GM19023 (cell line): ENCODE results near the gene TUBG2.
"Not testable (repeated sequence)": the region's sequence is repeated elsewhere in the genome, so short reads cannot be mapped to it uniquely, and the experiment has no call there.

Experiments
- ATAC-seq: cut with Tn5 transposase; IDR thresholded peaks from one replicate; pipeline ENCODE4 v1.9.1; 2021; ENCODE audit warnings: mild to moderate bottlenecking, moderate library complexity; ENCODE audit not compliant: unreplicated experiment

The TUBG2 gene

DNA sequence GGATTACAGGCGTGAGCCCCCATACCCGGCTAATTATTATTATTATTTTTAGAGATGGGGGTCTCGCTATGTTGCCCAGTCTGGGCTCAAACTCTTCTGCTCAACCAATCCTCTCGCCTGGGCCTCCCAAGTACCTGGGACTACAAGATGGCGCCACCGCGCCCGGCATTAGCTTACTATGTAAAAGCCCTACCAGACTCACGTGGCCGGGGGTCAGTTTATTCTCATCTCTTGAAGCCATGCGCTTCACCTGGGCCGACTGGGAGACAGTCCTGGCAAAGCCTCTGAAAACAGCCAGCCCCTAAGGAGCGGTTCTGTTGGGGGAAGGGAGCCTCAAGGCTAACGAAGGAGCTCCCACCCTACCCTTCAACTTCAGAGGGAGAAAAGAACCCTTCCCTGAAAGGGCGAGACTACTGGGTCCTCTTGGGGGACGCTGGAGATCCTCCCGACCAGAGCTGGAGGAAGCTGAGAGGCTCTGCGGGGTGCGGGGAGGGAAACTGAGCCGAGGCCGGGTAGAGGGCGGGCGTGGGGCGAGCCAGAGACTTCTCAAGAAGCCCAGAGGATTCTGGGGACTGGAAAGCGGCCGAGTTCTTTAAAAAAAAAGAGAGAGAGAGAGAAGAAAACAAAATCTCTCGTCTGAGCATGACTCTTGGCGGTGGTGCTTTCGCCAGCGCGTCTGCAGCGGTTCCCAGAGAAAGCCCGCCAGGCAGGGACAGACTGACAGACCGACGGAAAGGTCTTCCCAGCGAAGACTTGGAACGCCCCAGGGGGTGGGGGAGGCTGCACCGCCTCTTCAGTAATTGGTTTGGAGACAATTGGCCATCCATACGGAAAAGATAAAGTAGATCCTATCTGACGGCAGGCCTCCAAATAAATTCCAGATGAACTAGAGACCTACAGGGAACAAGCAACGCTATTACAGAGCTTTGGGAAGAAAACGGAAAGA is 5.6 kb upstream of the TUBG2 start:
- no peak for ATAC-seq

DNA sequence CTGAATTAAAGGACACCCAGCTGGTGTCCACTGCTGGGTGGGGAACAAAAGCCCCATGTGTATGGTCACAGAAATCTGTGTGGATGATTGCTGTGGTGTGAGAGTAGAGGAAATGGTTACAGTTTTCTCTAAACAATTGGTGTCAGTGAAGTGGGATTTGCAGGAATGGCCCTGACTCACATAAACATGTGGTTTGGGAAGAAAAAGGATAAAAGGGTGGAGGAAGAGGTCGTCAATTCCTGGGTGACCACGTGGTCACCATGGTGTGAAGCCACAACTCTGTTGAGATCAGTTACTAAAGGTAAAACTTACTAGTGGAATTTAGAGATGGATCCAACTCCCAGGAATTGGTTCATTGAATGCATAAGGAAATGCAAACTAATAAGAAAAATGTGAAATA is 3.6 kb upstream of the TUBG2 start:
- ATAC-seq = no peak

DNA sequence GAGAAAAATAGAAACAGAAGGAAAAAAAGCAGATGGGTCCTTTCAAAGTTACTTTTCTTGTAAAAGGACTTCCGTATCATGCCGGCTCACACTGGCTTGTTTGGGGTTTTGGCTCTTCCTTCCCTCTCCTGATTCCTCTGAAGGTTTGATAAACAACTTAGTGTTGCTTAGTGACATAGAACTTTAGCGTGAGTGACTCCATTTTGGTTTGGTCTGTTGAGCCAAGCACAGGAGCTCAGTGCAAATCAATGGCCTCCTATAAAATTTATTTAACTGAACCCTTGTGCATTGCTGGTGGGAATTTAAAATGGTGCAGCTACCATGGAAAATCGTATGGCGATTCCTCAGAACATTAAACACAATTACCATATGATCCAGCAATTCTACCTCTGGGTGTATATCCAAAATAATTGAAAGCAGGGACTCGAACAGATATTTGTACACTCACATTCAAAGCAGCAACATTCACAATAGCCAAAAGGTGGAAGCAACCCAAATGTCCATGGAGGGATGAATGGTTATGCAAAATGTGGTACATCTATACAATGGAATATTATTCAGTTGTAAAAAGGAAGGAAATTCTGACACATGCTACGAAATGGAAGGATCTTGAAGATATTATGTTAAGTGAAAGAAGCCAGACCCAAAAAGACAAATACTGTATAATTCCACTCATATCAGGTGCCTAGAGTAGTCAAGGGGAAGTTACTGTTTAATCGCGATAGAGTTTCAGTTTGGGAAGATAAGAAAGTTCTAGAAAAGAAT is 1.1 kb upstream of the TUBG2 start:
- ATAC-seq = no peak

DNA sequence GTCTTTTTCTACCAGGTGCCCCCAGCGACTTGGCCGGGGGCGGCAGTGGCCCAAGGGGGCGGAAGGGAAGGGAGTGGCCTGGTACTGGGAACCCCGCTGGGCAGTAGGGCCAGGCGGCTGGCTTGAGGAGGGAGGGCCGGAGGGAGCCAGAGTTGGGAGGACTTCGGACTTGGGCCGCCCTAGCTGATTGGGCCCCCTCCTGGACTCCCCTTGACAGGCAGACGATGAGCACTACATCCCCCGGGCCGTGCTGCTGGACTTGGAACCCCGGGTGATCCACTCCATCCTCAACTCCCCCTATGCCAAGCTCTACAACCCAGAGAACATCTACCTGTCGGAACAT is 819 bp downstream of the TUBG2 start:
- ATAC-seq = not testable (repeated sequence)

DNA sequence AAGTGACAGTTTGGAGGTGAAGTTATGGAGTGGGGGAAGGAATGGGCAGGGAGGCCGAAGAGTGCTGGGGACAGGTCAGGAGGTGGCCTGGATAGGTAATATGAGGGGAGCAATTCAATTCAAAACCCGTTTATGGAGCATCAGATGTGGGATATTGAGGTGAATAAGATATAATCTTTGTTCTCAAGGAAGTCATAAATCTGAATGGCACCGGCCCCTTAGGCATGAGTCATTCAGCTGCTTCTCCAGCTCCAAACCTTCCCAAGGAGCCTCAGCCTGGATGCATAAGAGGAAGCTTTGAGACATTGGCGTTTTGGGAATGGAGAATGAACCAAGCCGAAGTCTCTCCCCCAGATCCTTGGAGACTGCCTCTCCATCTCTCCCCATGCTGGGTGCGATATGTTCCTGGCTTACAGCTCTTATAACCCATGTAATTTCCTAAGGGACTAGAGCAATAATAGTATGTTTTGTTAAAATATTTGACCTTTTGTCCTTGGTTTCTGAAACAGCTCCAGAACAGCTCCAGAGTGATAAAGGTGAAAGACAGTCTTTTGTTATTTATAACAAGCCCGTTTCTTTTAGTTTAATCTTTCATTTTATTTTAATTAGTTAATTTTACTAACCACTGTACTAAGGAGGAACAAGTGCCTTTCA is 1.7 kb downstream of the TUBG2 start:
- ATAC-seq = no peak

DNA sequence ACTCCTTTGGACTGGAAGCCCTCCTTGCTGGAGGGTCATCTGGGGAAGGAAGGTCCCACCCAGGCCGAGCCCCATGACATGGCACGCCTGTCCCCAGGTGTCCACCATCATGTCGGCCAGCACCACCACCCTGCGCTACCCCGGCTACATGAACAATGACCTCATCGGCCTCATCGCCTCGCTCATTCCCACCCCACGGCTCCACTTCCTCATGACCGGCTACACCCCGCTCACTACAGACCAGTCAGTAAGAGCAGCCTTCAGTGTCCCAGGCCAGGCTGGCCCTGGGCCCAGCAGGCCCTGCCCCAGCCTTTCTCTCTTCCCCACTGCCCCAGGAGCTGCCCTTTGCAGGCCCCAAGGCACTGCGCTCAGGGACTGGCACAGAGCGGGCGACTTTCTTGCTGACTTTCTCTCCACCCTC is 6.5 kb downstream of the TUBG2 start:
- no peak for ATAC-seq

DNA sequence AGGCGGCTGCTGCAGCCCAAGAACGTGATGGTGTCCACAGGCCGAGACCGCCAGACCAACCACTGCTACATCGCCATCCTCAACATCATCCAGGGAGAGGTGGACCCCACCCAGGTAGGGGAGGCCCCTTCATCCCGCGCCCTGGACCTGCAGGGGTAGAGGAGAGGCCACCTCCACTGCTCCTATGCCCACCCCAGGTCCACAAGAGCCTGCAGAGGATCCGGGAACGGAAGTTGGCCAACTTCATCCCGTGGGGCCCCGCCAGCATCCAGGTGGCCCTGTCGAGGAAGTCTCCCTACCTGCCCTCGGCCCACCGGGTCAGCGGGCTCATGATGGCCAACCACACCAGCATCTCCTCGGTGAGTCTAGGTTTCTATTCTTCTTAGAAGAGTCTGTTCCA is 7.0 kb downstream of the TUBG2 start:
- not testable (repeated sequence) for ATAC-seq

DNA sequence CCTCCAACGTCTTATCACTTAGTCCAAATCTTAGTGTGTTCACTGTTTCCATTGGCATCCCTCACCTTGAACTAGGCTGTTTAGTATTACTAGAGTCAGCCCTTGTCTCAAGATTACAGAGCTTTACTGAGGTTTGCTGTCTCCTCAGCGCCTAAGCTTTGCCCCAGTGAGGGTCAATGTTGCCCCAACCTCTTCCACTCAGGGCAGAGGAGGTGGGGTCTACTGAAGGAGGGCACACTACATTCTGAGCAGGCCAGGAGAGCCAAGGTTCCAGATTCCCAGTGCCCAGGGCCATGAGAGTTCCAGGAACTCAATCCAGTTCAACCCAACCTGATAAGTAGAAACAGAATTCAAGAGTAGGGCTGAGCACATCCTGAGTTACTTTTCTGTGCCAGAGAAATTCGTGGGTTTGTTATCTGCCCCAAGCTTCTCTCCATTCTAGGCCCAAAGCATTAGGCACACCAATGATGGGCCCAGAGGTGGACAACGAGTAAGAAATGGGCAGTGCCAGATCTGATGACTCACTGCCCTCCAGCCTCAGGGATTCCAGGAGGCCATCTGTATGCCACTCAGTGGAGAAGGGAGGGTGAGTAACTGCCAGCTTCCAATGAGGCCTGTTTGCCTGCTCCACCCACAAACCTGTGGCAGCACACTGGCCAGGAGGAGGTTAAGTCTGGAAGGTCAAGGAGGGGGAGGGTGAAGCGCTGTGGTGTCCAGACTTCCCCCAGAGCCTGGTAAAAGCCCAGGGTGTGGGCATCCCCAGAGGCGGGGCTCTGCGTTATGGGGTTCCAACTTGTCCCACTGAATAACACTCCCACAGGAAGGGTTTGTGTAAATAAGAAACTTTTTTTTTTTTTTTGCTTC is 8.2 kb downstream of the TUBG2 start:
- no peak for ATAC-seq

DNA sequence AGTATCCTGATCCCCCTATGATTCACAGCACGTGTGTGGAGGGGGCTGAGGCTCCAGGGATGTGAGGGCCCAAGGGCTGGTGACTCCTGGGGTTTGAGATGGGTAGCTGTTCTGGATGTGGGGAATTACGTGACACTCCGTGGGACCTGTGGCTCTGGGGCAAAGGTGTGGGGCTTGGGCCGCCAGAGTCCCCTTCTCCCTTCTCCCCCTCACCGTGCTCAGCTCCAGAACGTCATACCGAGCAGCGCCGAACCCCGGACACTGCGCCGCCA is 10.6 kb downstream of the TUBG2 start:
- ATAC-seq = no peak

DNA sequence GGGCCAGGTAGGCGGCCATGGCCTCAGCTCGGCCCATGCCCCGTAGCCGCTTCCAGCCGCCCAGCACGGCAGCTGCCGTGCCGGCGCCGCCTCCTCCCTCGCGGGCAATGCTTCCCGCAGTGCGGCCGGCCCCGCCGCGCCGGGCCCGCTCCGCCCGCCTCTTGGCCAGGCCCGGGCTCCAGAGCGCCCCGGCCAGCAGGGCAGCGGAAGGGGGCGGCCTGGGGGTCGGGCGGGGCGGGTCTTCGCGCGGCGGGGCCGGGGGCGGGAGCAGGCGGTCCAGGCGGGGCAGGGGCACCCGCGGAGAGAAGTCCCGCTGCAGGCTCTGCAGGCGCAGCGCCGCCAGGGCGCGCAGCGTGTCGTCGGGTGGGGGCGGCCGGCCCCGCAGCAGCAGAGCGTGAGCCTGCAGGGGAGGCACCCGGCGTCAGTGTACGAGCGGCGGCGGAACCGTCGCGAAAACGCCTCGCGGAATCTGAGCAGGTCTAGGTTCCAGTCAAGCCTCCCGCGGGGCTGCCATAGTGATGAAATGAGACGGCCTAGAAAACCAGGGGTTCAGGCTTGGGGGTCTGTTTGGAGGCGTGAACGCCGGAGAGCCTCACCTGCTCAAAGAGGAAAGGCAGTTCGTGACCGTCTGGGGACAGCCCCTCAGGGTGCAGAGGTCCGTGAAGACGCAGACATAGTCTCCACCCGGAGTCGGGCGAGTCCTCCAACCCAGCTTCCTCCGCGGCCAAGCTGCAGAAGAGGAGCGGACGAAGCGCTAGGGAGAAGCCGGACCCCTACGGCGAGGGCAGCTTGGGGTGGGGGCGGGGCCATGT is 11.1 kb downstream of the TUBG2 start:
- ATAC-seq = no peak

DNA sequence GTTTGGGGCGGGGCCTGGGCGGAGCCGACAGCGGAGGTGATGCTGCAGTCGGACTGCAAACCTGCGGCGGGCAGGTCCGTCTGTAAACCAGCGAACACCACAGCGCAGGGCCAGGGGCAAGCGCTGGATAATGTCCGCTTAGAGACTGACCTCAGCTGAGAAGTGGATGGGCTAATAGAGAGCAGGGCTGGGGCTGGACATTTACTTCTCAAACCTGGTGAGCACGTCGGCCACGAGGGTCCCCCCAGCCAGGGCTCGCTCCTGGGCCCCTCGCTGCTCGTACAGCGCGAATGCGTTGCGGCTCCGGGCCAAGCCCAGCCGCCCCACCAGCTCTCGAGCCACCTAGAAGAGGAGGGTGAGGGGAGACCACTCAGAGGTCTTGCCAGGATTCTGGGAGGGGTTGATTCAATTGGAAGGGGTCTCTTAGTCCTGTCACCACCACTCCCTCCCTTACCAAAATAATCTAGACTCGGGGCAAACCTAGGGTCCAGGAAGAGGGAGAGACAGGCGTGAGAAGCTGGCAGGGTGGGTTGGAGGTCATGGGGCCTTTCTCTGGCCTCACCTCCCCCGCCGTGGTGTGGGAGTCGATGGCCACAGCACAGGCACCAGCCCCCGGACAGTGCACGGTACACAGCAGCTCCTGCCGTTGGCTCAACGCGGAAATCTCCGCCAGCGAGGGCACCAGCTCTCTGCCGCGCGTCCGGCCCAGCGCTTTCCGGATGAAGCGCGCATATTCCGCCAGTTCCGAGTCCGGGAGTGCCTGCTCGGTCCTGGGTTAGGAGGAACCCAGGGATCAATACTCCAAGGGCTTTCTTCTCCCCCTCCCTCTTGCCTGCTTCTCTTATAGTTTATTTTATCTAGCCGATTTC is 11.9 kb downstream of the TUBG2 start:
- no peak for ATAC-seq

DNA sequence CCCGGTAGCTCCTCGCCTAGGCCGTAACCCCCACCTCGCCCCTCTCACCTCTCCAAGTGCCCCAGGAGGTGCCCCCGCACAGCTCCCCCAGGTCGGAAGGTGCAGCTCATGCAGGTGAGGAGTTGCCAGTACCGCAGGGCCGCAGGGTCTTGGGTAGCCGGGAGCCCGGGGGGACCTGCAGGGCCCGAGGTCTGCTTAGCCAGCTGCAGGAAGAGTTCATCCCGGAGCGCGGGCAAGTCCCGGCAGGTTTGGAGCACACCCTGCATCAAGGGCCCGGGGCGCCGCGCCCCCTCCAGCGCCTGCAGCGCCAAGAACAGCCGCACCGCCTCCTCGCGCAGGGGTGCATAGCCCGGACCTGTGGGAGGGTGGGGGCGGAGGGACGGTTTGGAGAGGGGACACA is 13.0 kb downstream of the TUBG2 start:
- ATAC-seq = no peak

DNA sequence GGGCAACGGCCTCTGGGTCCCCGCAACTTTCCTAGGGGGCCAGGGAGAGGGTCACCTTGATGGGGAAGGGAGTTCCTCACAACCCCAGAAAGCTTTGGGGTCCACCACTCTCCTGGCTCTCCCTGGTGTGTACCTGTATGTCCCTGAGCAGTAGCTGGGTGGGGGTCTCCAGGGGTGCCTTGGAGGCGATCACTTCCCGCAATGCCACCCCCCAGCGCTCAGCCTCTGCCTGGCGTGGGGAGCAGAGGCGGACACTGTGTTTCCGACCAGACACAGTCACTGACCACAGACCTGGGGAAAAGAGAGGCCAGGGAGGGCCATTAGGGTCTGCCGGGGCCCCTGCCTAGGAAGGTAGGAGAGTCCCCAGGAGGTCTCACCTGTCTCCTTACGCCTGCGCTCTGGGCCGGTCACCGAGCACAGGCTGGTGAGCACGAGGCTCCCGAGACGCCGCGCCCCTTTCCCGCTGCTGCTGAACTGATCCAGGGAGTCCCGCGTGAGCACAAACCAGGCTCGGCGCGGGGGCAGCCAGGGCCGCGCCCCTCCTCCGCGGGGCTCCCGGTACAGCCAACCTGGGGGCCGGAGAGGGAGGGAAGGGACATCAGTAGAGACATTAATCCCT is 14.3 kb downstream of the TUBG2 start:
- no peak for ATAC-seq

DNA sequence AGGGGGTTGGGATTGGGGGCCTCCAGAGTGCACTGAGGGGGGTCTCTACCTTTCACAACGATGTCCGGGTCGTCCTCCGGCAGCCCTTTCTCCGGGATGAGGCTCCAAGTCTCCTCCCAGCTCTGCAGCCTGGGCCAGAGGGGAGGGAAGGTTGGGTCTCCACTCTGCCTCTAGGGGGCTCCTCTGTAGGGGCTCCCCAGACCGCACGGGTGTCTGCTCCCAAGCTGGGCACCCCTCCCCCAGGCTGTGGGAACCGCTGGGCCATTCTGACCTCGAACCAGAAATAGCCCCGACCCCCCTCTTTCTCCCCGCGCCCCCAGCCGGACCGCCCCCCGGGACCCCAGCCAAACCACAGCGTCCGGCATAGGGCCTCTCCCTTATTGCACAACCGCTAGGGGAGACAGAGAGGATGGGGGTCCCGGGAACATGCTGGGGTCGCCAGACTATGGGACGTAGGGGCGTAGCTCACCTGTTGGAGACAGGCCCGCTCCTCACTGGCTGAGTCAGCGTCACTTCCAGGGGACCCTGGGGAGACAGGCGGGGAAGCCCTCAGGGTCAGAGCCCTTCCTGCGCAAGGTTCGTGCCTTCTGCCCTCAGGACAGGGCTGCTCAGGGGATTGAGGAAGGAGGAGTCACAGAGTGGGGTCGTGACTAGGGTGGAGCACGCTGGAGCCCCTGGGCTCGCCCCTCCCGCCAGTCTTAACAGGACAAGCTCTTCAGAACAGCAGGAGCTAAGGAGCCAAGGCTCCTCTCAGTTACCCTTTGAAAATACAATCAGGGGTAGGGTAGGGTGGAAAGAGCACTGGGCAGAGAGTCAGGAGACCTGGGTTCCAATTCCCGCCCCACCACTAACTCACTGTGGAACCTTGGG is 15.0 kb downstream of the TUBG2 start:
- no peak for ATAC-seq

DNA sequence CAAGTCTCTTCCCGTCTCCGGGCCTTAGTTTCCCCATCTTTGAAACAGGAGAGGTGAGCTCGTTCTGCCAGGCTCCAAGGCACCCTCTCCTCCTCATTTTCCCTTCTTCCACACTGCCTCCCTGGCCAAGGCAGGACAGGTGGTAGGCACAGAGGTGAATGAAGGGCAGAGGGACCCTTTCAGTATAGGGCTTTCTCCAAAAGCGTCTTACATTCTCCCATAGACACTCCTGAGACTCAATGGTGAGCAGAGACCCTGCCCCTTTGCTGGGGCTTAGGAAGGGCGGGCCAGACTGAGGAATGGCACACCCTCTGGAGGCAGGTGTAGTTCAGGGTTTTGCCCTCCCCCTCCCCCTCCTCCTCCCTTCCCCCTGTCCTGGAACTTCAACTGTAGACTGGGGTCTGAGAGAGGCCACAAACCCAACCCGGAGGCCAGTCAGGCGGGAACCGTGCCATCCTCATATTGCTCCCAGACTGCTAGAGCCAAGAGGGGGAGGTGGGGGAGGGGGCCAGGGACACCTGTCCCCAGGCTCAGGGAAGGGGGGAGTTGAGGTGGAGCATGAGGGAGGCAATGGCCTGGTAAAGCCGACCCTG is 15.8 kb downstream of the TUBG2 start:
- no peak for ATAC-seq

DNA sequence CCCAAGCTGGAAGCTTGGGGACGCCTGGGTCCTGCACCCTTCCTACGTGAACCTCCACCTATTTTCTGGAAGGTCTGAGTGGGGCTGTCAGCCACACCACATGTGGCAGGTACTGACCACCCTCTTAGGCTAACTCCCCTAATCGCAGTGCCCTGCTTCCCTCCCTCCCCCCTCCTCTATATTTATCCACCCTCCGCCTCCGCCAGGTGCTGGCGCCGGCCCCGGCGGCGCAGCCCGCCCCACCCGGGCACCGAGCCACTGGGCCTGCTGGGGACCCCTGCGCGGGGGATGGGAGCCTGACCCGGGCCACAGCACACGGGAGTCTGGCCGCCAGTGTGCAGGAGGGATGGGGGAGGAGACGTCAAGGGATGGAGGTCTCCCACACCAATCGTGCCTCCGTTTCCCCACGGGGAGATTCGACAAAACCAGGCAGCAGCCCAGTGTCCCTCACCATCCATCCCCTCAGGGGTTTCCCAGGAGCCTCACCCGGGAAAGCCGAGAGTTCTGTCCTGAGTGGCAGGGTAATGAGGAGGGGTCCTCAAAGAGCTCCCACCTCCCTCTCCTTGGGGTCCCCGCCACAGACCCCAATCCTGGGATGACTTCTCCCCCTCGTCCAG is 16.4 kb downstream of the TUBG2 start:
- ATAC-seq = no peak

DNA sequence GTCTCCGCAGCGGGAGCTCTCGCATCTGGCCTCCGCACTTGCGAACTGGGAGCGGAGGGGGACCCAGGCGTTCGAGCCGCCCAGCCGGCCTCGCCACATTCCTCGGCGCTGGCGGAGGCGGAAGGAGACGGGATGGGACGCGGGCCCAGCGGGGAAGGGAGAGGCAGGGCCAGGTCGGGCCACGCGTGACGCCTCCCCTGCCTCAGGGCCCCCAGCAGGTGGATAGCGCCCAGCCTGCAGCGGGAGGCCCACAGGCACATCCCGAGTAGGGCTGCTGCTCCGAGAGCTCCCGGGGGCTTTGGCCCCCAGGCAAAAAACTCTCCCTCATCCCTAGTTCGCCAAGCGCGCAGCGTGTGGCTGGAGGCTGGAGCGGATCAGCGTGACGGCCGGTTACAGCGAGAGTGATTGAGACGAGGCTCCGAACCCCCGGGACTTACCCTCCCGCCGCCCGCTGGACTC is 16.9 kb downstream of the TUBG2 start:
- no peak for ATAC-seq
